Activated T-cell treated with anti-CD3 and anti-CD28 coated beads, Interleukin-2, amount 50 U/mL, for 72 hours (primary cell): ENCODE results near the gene ARL6IP4. TPM values are rescaled to one million over a fixed set of nuclear protein-coding genes. Genes with fewer than 3 reads are reported as not detected.
A peak's percentile ranks its signal among the peaks of the same experiment; 100 is the strongest.

Experiments used
- ATAC-seq, 2 donors: fragments of 150-1000 bp; cut with Tn5 transposase; replicated peaks in 1 of 2; 2 replicates each; pipeline ENCODE4 v1.10.0; 2021; ENCODE audit warnings: moderate library complexity in 2 of 2, mild to moderate bottlenecking in 1 of 2
- DNase-seq, 2 donors: peaks; one replicate each; pipeline ENCODE4 v3.0.0; 2021 to 2022; ENCODE audit warnings: mixed read lengths in 1 of 2
- H3K27ac Mint-ChIP-seq: one replicate; pipeline ENCODE4 v1.8.0; 2022; ENCODE audit warnings: mild to moderate bottlenecking, moderate library complexity, mixed read lengths
- H3K27me3 Mint-ChIP-seq: one replicate; pipeline ENCODE4 v1.8.0; 2022; ENCODE audit warnings: low read depth, mixed read lengths
- H3K36me3 Mint-ChIP-seq, 2 donors: one replicate each; pipeline ENCODE4 v1.8.0; 2022; ENCODE audit warnings: mixed read lengths in 2 of 2, mild to moderate bottlenecking in 1 of 2; ENCODE audit not compliant: insufficient read depth in 2 of 2
- H3K4me1 Mint-ChIP-seq: one replicate; pipeline ENCODE4 v1.8.0; 2022; ENCODE audit warnings: low read depth, mixed read lengths
- H3K4me3 Mint-ChIP-seq, 2 donors: one replicate each; pipeline ENCODE4 v1.8.0; 2022; ENCODE audit warnings: mild to moderate bottlenecking in 2 of 2, mixed read lengths in 2 of 2, moderate library complexity in 2 of 2
- H3K9me3 Mint-ChIP-seq, 2 donors: one replicate each; pipeline ENCODE4 v1.8.0; 2022; ENCODE audit warnings: mixed read lengths in 2 of 2
- total RNA-seq, 2 donors: library from RNA; stranded (reverse); gene quantifications; one replicate each; pipeline ENCODE4 v1.2.3, GENCODE V29; 2022

ARL6IP4 gene
- total RNA-seq, 2 donors from 2014 or later, result 183 to 187 TPM

- H3K36me3 Mint-ChIP-seq, result no peaks in the 10 kb centered on the region
- H3K4me1 Mint-ChIP-seq, result peaks cover 6% of the 10 kb centered on the region
- no peak for DNase-seq
- H3K9me3 Mint-ChIP-seq, result no peaks in the 10 kb centered on the region
- ATAC-seq, result no peak
- no peak overlapping the region for H3K27ac Mint-ChIP-seq
- H3K4me3 Mint-ChIP-seq, result peak overlapping the region; percentile 58 to 73
- H3K27me3 Mint-ChIP-seq, result no peaks in the 10 kb centered on the region
Measured at GRCh38 chr12:122964439-122965257, 15.8 kb upstream of the ARL6IP4 start.

GRCh38 chr12:122965321-122965751, 15.1 kb upstream of the ARL6IP4 start:
- Mint-ChIP-seq H3K4me1 (peaks cover 6% of the 10 kb centered on the region), H3K27ac (no peak overlapping the region), H3K4me3 (peak overlapping the region; percentile 58 to 73), H3K27me3 (no peaks in the 10 kb centered on the region), H3K36me3 (no peaks in the 10 kb centered on the region), H3K9me3 (no peaks in the 10 kb centered on the region)
- DNase-seq, result no peak
- ATAC-seq, result no peak

- H3K9me3 Mint-ChIP-seq, result no peaks in the 10 kb centered on the region
- H3K36me3 Mint-ChIP-seq, result no peaks in the 10 kb centered on the region
- peak within 1 kb of the TSS; percentile 59 to 70 for H3K4me3 Mint-ChIP-seq
- H3K27ac Mint-ChIP-seq, result peak within 1 kb of the TSS; percentile 54
- DNase-seq (peak; percentile 92 to 95), ATAC-seq (peak; percentile 98)
- peaks cover 6% of the 10 kb centered on the region for H3K4me1 Mint-ChIP-seq
- no peaks in the 10 kb centered on the region for H3K27me3 Mint-ChIP-seq
Measured at GRCh38 chr12:122965851-122966742, 14.4 kb upstream of the ARL6IP4 start, which contains the start of gene ABCB9. Gene ABCB9, minus strand, starts transcription at chr12:122966463. Its CDS starts 6,228 bp downstream, at chr12:122960235.

GRCh38 chr12:122966743-122967550, 13.5 kb upstream of the ARL6IP4 start:
- ATAC-seq, result no peak
- Mint-ChIP-seq H3K27me3 (no peaks in the 10 kb centered on the region), H3K36me3 (no peaks in the 10 kb centered on the region), H3K4me1 (peaks cover 6% of the 10 kb centered on the region), H3K4me3 (peak overlapping the region; percentile 57 to 59), H3K27ac (peak overlapping the region; percentile 54), H3K9me3 (no peaks in the 10 kb centered on the region)
- no peak for DNase-seq

- no peak for ATAC-seq
- no peak overlapping the region for H3K4me3 Mint-ChIP-seq
- peaks cover 6% of the 10 kb centered on the region for H3K4me1 Mint-ChIP-seq
- H3K9me3 Mint-ChIP-seq, result no peaks in the 10 kb centered on the region
- DNase-seq, result no peak
- H3K36me3 Mint-ChIP-seq, result no peaks in the 10 kb centered on the region
- no peaks in the 10 kb centered on the region for H3K27me3 Mint-ChIP-seq
- H3K27ac Mint-ChIP-seq, result no peak overlapping the region
Measured at GRCh38 chr12:122968104-122968503, 12.4 kb upstream of the ARL6IP4 start.

- no peak overlapping the region for H3K4me3 Mint-ChIP-seq
- no peak for DNase-seq
- no peak for ATAC-seq
- H3K27ac Mint-ChIP-seq, result no peak overlapping the region
- no peaks in the 10 kb centered on the region for H3K27me3 Mint-ChIP-seq
- H3K4me1 Mint-ChIP-seq, result peaks cover 4% of the 10 kb centered on the region
- H3K36me3 Mint-ChIP-seq, result no peaks in the 10 kb centered on the region
- no peaks in the 10 kb centered on the region for H3K9me3 Mint-ChIP-seq
Measured at GRCh38 chr12:122969676-122970075, 10.8 kb upstream of the ARL6IP4 start.

GRCh38 chr12:122974274-122974891, 6.1 kb upstream of the ARL6IP4 start:
- H3K27me3 Mint-ChIP-seq, result no peaks in the 10 kb centered on the region
- DNase-seq (peak; percentile 99), ATAC-seq (peak; percentile 90 to 91)
- peak overlapping the region; percentile 82 for H3K27ac Mint-ChIP-seq
- H3K9me3 Mint-ChIP-seq, result no peaks in the 10 kb centered on the region
- no peaks in the 10 kb centered on the region for H3K36me3 Mint-ChIP-seq
- H3K4me3 Mint-ChIP-seq, result peak overlapping the region; percentile 98
- H3K4me1 Mint-ChIP-seq, result peaks cover 24% of the 10 kb centered on the region

- peak; percentile 88 for ATAC-seq
- H3K9me3 Mint-ChIP-seq, result no peaks in the 10 kb centered on the region
- H3K4me1 Mint-ChIP-seq, result peaks cover 31% of the 10 kb centered on the region
- H3K36me3 Mint-ChIP-seq, result peaks cover 0 to 1% of the 10 kb centered on the region in 2 donors
- DNase-seq, result peak; percentile 95 to 96
- no peaks in the 10 kb centered on the region for H3K27me3 Mint-ChIP-seq
- H3K27ac Mint-ChIP-seq, result peak within 1 kb of the TSS; percentile 82
- H3K4me3 Mint-ChIP-seq, result peak within 1 kb of the TSS; percentile 98
Measured at GRCh38 chr12:122974892-122975789, 5.3 kb upstream of the ARL6IP4 start, which contains the start of gene OGFOD2. Gene OGFOD2, plus strand, starts transcription at chr12:122975244. Its CDS starts 8 bp downstream, at chr12:122975252.

GRCh38 chr12:122975790-122976647, 4.5 kb upstream of the ARL6IP4 start:
- Mint-ChIP-seq H3K9me3 (no peaks in the 10 kb centered on the region), H3K27ac (peak overlapping the region; percentile 54), H3K36me3 (peaks cover 0 to 1% of the 10 kb centered on the region in 2 donors), H3K4me1 (peaks cover 32% of the 10 kb centered on the region), H3K4me3 (peak overlapping the region; percentile 98), H3K27me3 (no peaks in the 10 kb centered on the region)
- DNase-seq, result no peak
- no peak for ATAC-seq

GRCh38 chr12:122976648-122976975, 3.9 kb upstream of the ARL6IP4 start:
- no peak for ATAC-seq
- Mint-ChIP-seq H3K27ac (no peak overlapping the region), H3K4me1 (peaks cover 34% of the 10 kb centered on the region), H3K4me3 (peak overlapping the region; percentile 98), H3K9me3 (no peaks in the 10 kb centered on the region), H3K27me3 (no peaks in the 10 kb centered on the region), H3K36me3 (peaks cover 0 to 1% of the 10 kb centered on the region in 2 donors)
- no peak for DNase-seq

GRCh38 chr12:122977153-122977552, 3.3 kb upstream of the ARL6IP4 start:
- H3K27me3 Mint-ChIP-seq, result no peaks in the 10 kb centered on the region
- H3K27ac Mint-ChIP-seq, result no peak overlapping the region
- no peak for ATAC-seq
- peak overlapping the region in 1 of 2 donors; percentile 36 for H3K4me3 Mint-ChIP-seq
- peaks cover 0 to 1% of the 10 kb centered on the region in 2 donors for H3K36me3 Mint-ChIP-seq
- no peaks in the 10 kb centered on the region for H3K9me3 Mint-ChIP-seq
- peaks cover 40% of the 10 kb centered on the region for H3K4me1 Mint-ChIP-seq
- no peak for DNase-seq
